HG02884 (cell line): Measurements from ENCODE around the gene DAB2IP.

Experiments
- ATAC-seq: cut with Tn5 transposase; IDR thresholded peaks from one replicate; pipeline ENCODE4 v1.9.1; 2021; ENCODE audit warnings: mild to moderate bottlenecking, moderate library complexity; ENCODE audit not compliant: unreplicated experiment

The DAB2IP gene

DNA sequence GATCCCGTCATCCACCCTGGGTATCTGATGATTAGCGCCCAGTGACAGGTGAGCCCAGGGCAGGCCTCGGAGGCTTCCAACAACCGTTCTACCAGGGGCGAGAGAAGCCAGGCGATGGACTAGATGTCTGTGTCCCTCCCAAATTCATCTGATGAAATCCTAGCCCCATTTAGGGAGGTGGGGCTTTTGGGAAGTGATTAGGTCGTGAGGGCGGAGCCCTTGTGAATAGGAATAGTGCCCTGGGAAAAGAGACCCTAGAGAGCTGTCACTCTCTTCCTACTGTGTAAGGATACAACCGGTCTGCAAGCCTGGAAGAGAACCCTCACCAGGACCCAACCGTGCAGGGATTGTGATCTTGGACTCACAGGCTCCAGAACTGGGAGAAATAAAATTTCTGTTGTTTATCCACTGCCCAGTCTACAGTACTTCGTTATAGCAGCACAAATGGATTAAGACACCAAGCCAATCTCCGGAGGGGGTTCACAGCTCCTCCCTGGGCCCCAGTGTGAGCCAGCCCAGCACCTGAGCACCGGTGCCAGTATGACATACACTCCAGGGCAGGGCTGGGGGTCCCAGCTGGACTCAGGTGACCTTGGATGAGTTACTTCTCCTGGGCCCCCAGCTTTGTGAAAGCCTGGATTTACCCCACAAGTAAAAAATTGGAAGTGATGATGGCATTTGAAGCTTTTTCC lies 162.2 kb downstream of the DAB2IP start:
- ATAC-seq: no peak

DNA sequence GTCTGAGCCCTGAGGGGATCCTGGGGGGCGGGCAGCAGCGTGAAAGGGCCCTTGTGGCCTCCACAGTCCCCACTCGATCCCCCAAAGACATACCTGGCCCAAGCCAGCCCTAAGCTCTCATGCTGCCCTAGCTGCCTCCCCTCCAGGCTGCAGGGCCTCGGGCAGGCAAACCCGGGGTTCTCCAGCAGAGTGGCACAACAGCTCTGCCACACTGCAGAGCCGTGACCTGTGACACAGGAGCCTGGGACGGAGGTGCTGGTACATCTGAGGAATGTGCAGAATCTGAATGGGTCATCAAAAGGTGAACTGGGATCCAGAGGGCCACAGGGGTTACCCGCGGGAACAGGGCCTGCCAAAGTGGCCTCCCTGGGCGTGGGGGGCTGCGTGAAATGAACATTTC lies 163.2 kb downstream of the DAB2IP start:
- ATAC-seq: no peak

DNA sequence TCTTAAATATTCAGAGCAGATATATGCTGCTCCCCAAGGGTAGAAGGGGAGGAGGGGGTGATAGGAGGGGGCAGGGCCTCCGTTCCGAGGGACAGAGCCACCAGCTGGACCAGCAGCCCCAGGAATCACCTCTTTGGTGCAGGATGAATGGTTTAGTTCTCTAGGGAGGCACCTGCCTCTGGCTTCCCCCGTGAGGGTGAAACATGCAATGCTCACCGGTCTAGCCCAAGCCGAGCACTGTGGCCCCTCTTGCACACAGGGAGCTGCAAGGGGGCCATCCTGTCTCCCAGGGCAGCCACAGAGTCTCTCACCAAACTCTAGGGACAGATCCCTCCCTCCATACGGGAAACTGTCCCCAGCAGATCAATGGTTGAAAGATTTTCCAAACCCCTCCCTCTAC lies 163.7 kb downstream of the DAB2IP start:
- no peak for ATAC-seq

DNA sequence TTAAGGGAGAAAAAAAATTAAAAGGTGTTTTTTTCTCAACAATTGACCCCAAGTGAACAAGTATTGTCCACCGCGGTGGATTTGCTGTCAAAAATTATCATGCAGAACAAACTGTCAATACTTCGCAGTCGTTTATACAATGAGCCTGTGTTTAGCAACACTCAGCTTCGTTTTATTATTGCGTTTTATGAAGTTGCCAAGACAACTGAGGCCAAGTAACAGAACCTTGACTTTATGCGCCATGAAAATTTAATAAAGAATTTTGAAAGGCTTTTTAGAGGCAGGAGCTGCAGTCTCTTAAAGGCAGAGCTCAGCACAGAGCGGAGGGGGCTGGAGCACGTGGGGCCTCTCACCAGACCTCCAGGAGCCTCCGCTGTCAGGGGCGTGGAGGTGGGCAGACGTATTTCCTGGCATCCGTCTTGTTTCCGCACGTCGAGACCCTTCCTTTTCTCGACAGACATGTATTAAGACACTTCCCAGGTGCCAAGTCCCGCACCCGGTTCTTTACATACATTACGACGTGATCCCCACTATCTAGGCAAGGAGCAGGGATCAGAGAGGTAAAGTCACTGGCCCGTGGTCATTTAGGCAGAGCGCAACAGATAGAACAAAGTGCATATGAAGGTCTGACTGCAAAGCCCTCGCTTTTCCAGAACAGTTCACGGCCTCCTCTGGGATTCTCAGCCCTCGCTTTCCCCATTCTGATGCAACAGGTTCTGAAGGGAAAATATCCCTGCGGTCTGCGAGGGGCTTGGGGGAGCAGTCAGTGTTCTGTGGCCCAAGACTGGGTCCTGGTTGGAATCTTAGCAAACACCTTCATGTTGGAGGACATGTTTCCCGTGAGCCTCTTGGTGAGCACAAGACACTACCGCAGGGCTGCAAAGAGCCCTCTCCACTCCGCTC lies 164.4 kb downstream of the DAB2IP start:
- ATAC-seq: no peak

DNA sequence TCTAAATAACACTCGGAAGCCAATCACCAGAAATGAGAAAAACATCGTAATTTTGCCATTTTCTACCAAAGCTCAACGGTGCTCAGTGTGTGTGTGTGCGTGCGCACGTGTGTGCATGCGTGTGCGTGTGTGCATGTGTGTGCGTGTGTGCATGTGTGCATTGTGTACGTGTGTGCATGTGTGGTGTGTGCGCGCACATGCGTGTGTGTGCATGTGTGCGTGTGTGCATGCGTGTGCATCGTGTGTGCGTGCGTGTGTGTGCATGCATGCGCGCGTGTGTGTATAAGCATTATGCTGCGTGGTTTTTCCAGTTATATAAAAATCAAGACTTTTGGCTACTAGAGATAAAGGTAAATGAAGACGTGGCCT lies 165.0 kb downstream of the DAB2IP start:
- ATAC-seq: no peak

DNA sequence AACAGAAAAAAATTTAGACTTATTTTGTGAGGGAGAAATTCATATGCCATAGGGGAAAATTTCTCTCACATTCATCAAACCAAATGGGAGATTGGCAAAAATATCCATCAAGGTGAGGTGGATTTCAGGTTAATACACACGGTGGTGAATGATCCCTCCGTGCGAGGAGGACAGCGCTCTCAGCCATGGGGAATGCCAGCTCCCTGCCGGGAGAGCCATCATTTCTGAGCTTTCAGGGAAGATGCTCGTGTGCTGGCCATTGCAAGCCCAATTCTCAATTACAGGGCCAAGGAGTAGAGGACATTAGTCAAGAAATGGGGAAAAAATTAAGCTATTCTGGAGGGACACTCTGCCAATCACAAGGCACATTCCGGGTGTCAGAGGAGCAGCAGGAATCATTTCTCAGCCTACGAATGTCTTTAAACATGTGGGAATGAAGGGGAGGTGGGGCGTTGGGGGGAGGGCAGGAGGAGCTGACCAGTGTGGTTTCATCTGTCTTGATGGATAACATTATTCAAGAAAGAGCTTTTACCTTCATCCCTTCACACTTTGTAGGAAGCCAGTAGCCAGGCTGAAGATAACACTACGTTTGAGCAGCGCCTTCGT lies 165.5 kb downstream of the DAB2IP start:
- ATAC-seq: no peak

DNA sequence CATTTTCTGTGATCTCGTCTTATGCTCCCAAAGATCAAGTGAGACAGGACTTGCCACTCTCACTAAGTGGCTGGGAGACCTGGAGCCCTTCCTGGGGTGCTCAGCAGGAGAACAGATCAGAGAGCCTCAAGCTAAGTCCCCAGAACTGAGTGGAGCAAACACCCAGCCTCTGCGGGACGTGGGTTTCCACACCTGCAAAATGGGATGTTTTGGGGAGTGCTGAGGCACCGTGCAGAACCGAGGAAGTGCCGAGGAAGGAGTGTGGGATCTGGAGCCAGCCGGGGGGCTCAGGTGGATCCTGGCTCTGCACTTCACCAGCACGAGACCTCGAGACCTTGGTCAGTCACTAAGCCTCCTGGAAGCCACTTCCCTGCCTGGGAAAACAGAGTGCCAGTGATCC lies 166.0 kb downstream of the DAB2IP start:
- ATAC-seq: no peak

DNA sequence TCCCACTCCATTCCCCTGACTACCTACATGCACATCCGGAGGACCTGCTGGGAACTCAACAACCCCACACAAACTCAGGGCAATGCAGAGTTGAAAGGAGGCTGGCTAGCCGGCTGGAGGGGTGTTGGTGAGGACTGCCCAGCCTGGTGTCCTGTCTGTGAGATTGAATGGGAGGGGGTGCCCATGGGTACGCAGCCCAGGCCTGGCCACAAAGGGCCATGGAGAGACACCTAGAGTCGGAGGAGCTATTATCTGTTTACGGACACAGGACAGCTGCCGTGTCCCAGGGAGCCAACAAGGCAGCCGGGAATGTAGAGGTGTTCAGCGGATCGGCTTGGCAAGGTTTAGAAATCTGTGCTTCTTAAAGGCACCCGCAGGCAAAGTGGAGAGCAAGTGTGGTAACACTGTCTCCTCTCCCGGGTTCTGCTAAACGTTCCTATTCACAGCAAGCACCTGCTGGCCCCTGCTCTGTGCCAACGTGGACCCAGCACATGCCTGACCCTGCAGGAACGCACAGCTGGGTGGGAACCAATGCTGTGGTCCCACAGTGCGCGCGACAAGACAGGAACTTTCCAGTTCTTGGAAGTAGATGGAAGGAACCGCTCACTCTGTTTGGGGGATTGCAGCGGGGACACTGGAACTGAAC lies 166.7 kb downstream of the DAB2IP start:
- no peak for ATAC-seq

DNA sequence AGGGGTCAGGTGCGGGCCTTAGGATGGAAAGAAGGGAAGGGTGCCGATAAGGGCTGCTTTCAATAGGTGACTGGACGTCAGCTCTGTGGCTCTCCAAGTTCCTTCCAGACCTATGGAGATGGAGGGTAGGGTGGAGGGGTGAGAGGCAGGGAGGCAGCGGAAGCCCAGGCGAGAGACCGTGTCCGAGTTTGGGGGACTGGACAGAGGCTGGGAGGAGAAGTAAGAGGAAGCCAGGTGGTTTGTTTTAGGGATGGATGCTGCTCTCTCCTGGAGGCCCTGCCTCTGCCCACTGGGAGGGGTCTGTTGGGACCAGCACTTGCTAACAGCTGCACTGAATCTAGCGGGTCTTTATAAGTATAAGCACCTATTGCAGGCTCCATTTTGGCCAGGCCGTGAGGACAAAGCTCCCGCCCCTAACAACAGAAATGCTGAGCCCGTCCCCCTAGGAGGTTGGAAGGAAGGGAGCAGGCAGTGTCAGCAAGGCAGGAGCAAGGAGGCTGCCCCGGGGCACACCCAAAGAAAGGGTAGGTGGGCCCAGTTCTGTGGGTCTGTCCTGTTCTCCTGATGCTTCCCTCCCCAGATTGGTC lies 167.5 kb downstream of the DAB2IP start:
- no peak for ATAC-seq

DNA sequence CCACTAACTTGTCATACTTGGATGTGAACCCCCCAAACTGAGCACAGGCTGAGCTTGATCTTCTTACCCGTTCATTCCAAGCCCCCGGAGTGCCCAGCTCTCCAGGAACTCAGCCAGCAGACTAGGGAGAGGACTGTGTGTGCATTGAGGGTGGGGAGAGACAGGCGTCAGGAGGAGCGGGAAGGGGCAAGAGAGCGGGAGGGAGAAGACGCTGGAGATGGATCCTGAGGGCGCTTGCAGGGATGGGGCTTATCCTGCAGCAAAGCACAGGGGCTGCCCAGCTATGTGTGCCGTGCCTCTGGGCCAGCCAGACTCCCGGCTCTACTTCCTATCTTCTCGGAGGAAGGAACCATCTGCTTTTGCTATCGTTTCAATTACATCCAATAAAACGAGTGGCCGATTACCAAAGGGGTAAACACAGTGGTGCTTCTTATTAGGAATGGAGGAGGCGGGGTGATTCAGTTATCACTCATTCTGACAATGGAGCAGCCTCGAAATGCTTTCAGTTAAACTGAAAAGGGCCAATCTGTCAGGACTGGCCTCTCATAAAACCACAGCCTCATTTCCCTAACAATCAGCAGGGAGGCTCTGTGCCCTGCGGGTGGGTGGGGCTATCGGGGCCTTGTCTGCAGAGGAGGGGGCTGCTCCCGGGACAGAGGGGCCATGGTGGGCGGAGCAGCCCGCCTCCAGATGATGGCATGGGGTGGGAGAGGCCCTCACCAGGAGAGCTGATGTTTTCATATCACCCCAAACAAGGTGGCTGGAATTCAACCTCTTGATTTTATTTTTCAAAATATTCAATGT lies 168.2 kb downstream of the DAB2IP start:
- ATAC-seq: no peak

DNA sequence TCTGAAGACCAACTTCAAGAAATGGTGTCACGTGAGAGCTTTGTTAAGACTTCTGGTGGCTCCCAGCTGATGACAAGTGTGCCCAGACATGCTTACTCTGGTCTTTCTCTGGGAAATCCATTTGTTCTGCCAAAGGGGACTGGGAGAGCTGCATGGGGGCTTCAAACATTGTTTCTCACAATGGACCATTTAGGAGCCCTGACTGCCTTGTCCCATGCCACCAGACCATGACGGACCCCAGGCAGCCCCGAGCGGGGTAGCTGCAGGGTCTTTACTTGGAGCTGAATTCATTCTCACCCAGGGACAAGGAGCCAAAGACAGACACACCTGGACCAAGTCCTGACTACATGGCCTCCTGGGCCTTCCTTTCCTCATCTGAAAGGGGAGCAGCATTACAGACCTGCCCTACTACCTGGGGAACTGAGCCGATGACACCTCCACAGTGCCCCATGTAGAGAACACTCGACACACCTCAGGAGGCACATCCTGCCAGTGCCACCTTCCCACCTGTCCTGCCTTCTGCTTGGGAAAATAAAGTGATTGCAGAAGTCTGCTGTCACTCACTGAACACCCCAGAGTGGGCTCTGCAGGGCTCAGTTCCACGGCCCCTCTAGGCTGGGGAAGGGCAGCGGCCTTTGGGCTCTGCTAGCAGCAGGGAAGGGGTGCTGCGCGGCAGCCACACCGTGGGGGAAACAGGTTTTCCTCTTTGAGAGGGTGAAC lies 169.0 kb downstream of the DAB2IP start:
- ATAC-seq: no peak

DNA sequence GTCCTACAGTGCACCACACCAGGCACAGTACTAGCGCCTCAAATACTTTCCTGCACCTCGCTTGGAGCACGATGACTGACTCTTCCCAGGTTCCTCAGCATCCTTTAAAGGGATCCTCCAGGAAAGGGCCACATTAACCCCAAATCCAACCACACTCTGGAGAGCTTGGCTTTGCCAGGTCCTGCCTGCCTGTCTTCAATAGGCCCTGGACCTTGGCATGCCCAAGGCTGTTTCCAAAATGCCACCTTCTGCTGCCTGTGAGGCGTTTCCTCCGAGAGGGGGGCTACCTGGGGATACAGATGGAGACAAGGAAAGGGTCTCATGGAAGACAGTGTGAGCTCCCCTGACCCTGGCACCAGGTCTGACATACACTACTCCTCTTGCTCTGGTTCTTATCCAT lies 169.9 kb downstream of the DAB2IP start:
- no peak for ATAC-seq

DNA sequence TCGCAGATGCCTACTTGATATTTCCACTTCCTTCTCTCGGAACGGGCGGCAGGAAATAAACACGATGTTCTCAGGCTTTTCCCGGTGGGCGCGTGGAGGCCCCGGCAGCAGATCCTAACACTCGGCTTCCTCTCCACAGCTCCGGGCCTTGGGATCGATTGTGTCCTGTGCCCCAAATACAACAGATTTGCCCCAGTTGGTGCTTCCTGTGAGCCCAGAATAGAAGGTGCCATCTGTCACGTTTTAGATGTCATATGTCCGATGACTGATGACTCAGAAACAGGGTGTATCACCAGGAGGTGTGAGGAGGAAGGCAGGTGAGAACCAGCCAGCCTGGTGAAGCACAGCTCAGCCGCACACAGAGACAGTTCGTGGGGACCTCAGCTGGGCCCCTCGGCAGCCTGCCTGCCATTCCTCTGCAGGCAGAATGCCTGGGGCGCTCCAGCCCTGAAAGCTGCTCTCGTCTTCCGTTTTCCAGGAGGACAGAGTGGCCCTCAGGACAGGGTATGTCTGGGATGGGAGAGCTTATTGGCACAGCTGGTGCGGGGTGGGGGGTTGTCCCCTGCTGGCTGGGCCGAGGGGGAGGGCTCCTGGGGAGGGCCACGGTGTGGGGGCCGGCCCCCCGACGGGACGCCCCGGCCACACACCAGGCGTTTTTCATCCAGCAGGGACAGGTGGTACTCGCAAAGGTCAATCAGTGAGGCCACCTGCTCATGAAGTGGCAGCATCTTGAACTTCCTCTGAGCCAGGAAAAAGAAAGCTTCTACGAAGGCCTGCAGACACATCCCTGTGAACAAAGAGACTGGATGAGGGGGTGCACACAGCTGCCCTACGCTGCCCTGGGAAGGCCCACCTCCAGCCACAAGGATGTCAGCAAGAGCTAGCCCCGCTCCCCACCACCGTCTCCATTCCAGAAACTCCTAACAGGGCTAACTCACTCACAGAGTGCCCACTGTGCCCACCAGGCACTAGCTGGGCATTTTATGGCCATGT lies 171.0 kb downstream of the DAB2IP start:
- ATAC-seq: no peak

DNA sequence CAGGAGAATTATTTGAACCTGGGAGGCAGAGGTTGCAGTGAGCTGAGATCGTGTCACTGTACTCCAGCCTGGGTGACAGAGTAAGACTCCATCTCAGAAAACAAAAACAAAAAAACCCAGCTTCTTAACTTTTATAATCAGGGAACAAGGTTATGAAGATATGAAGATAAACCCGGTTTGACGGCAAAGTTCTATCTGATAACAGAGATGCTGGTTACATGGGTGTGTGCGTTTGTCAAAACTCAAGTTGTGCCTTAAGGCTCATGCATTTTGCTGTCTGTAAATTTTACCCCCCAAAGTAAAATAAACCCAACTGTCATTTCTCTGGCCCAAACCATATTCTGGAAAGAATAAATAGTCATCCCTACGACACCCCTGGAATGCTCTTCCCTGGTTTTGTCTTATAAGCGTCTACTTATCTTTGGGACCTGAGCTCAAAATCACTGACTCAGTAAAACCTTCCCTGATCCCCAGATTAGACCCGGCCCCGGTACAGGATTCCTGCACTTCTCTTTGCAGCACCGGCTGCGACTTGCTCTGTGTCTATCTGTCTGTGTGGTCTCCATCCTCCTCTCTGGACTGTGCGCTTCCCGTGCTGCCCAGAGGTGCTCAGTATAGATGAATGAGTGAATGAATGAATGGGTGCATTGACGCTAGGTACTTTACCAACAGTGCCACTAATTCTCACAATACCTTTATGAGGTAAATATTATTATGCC lies 172.2 kb downstream of the DAB2IP start:
- ATAC-seq: no peak

DNA sequence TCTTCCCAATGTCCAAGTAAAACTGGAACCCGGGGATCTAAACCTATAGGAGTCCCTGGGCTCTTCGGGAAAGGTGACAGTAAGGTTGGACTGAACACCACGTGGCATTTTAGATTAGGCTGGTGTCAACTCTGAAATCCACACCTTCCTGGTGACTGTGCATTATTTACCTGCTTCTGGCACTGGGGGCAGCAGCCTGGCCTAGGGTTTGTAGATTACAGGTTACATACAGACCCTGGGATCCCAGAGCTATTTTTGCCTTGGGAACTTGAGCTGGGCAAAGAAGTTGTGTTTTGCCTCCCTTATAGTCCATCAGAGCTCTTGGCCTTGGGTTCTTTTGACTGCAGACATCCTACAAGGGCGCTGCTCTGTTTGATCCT lies 173.2 kb downstream of the DAB2IP start:
- ATAC-seq: no peak

DNA sequence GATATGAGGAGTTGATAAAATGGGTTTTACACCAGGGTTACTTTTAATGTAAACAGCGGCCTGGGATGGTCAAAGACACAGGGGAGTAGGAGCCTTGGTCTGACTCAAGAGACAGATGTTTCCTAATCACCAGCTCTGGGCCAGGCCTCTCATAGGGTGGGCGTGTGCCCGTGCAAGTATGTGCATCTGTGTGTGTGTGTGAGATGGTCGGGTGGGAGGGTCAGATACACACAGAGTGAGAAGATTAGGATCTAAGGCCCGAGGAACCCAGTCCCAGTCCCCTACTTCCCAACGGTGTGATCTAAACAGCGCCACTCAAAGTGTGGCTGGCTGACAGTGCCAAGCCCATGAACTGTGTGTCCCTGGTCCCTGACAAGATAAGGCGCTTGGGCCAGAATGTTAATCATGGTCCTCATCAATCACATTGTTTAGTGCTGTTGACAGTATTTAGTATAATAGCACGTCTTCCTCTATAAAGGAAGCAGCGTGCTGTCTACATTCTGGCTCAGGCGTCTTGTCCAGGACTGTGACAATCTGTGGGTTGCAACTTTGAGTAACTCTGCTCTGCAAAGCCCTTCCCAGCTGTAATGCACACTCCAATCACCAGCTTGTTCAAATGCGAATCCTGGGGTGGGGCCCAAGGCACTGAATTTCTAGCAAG lies 173.7 kb downstream of the DAB2IP start:
- ATAC-seq: no peak

DNA sequence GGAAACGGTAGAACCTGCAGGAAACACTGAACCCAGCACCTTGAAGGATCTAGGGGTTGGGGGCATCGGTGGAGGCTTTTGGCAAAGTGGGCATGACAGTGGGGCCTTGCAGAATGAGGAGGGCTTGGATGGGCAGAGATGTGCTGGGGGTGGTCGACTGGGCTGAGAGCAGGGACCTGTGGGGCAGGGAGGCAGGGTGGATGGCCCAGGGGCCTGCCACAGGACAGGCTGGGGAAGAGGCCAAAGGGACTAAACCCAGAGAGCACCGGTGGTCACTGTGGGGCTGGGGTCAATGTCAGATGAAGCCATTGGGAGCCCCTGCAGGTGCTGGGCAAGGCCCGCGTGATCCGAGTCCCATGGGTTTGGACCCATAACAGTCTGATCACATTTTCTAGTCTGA lies 175.3 kb downstream of the DAB2IP start:
- ATAC-seq: no peak
